Measurements from ENCODE around the gene RRM2.
A peak's percentile ranks its signal among the peaks of the same experiment; 100 is the strongest.

RRM2 gene

GRCh38 chr2:10079870-10080535, 42.5 kb upstream of the RRM2 start, which contains the start of gene CYS1 (continued):
- TF ChIP-seq ZBTB10 (tag by site-specific recombination; IDR thresholded peaks at IDR 0.05) (no peak), ZNF223 (tag by site-specific recombination; IDR thresholded peaks at IDR 0.05) (no peak), MEIS1 (CRISPR knock-in tag; IDR thresholded peaks at IDR 0.05; ENCODE audit: borderline replicate concordance) (no peak), YY2 (tag by site-specific recombination; IDR thresholded peaks at IDR 0.05) (no peak), ZNF513 (tag by site-specific recombination; IDR thresholded peaks at IDR 0.05) (no peak), ZNF530 (tag by site-specific recombination; IDR thresholded peaks at IDR 0.05; ENCODE audit: low read depth) (no peak), ZNF169 (tag by site-specific recombination; IDR thresholded peaks at IDR 0.05) (no peak), KLF16 (tag by site-specific recombination; IDR thresholded peaks at IDR 0.05) (no peak), RBAK (tag by site-specific recombination; IDR thresholded peaks at IDR 0.05) (no peak)

GRCh38 chr2:10080536-10081304, 41.8 kb upstream of the RRM2 start:
- Histone ChIP-seq H3K27ac (ENCODE audit: extremely low read depth, low read depth, low read length) (no peak overlapping the region), H3K9me3 (ENCODE audit: control insufficient read depth, insufficient read depth, low read depth, low read length) (no peaks in the 10 kb centered on the region), H3K4me3 (ENCODE audit: low read depth, low read length) (peak overlapping the region; percentile 29), H3K4me1 (ENCODE audit: control insufficient read depth, insufficient read depth, low read length) (0 out of 2 replicates have a peak, but pooled peaks cover 11% of the 10 kb centered on the region), H3K36me3 (ENCODE audit: control insufficient read depth in 2 of 2, insufficient read depth in 1 of 2, low read length in 2 of 2) (no peaks in the 10 kb centered on the region; a peak in 1 of 3 replicates)
- CTCF ChIA-PET = interaction anchor here (0.6 to 2.4 kb wide), 3 partner anchors 8 to 354 kb away, joined by 3 to 14 read pairs (median 4); no protein-coding TSS in a partner anchor
- POLR2A ChIA-PET = interaction anchor here (0.6 kb wide), 1 partner anchor 248 kb away, joined by 3 read pairs; no protein-coding TSS in a partner anchor
- no peak for TF ChIP-seq KLF10 (tag by site-specific recombination; IDR thresholded peaks at IDR 0.05)
- TF ChIP-seq ZNF398 (tag by site-specific recombination; IDR thresholded peaks at IDR 0.05) = peak; percentile 41; the same call in 1 of the 2 replicates

GRCh38 chr2:10083046-10083445, 39.5 kb upstream of the RRM2 start:
- no peak overlapping the region for H3K27ac ChIP-seq (ENCODE audit: extremely low read depth, low read depth, low read length)
- H3K4me1 ChIP-seq (ENCODE audit: control insufficient read depth, insufficient read depth, low read length) = 0 out of 2 replicates have a peak, but pooled peaks cover 11% of the 10 kb centered on the region
- H3K9me3 ChIP-seq (ENCODE audit: control insufficient read depth, insufficient read depth, low read depth, low read length) = no peaks in the 10 kb centered on the region
- POLR2A ChIA-PET = interaction anchor here (0.9 kb wide), 1 partner anchor 10 kb away, joined by 4 read pairs; no protein-coding TSS in a partner anchor
- H3K36me3 ChIP-seq (ENCODE audit: control insufficient read depth in 2 of 2, insufficient read depth in 1 of 2, low read length in 2 of 2) = no peaks in the 10 kb centered on the region
- TF ChIP-seq ZSCAN5A (tag by site-specific recombination; IDR thresholded peaks at IDR 0.05) (no peak), PRDM6 (tag by site-specific recombination; IDR thresholded peaks at IDR 0.05) (0 out of 2 replicates have a peak, but pooled peaks have one; percentile 29)
- CTCF ChIA-PET = interaction anchor here (0.6 to 6.5 kb wide), 7 partner anchors 10 to 406 kb away, joined by 3 to 46 read pairs (median 3); no protein-coding TSS in a partner anchor
- H3K4me3 ChIP-seq (ENCODE audit: low read depth, low read length) = no peak overlapping the region

Measured in HEK293 (cell line).